GM23338 (cell line): Measurements from ENCODE around the gene NUDT9. TPM values are rescaled to one million over a fixed set of nuclear protein-coding genes. Genes with fewer than 3 reads are reported as not detected.
A peak's percentile ranks its signal among the peaks of the same experiment; 100 is the strongest.

Experiments
- ATAC-seq: fragments of 200-7000 bp; cut with Tn5 transposase; 3 replicates; pipeline ENCODE4 v1.9.1; 2020
- DNase-seq: peaks from one replicate; pipeline ENCODE4 v3.0.0-alpha.2; 2015; ENCODE audit warnings: low spot score
- H2AFZ ChIP-seq: fragments of 200-600 bp; sonication (generic); 2 replicates; pipeline ENCODE4 v1.8.0; 2016; ENCODE audit warnings: antibody characterized with exemption, mild to moderate bottlenecking, moderate library complexity
- H3F3A ChIP-seq: fragments of 200-600 bp; sonication (generic); replicated peaks from 2 replicates; pipeline ENCODE4 v1.8.0; 2017; ENCODE audit warnings: antibody characterized with exemption, mixed run types, low read depth
- H3K27ac ChIP-seq: fragments of 200-600 bp; sonication (generic); 2 replicates; pipeline ENCODE4 v1.6.1; 2016; ENCODE audit warnings: low read depth
- H3K27me3 ChIP-seq: fragments of 200-600 bp; sonication (generic); 2 replicates; pipeline ENCODE4 v1.8.0; 2016; ENCODE audit warnings: mild to moderate bottlenecking, mixed run types, moderate library complexity; ENCODE audit not compliant: insufficient read depth
- H3K36me3 ChIP-seq: fragments of 200-600 bp; sonication (generic); 2 replicates; pipeline ENCODE4 v1.8.0; 2016; ENCODE audit warnings: mild to moderate bottlenecking; ENCODE audit not compliant: insufficient read depth
- H3K4me1 ChIP-seq: fragments of 200-600 bp; sonication (generic); 2 replicates; pipeline ENCODE4 v1.8.0; 2016; ENCODE audit warnings: mild to moderate bottlenecking, moderate library complexity; ENCODE audit not compliant: insufficient read depth
- H3K4me2 ChIP-seq: fragments of 200-600 bp; sonication (generic); 2 replicates; pipeline ENCODE4 v1.7.1; 2017; ENCODE audit warnings: mixed run types
- H3K4me3 ChIP-seq: fragments of 200-600 bp; sonication (generic); 2 replicates; pipeline ENCODE4 v1.6.1; 2016; ENCODE audit warnings: mixed run types
- H3K79me2 ChIP-seq: fragments of 200-600 bp; sonication (generic); replicated peaks from 2 replicates; pipeline ENCODE4 v1.8.0; 2017; ENCODE audit warnings: mild to moderate bottlenecking; ENCODE audit not compliant: insufficient read depth
- H3K9me2 ChIP-seq: fragments of 200-600 bp; sonication (generic); 2 replicates; pipeline ENCODE4 v1.8.0; 2017; ENCODE audit not compliant: insufficient read depth
- H4K20me1 ChIP-seq: fragments of 200-600 bp; sonication (generic); replicated peaks from 2 replicates; pipeline ENCODE4 v1.8.0; 2017; ENCODE audit warnings: mild to moderate bottlenecking; ENCODE audit not compliant: insufficient read depth
- H3K27ac Mint-ChIP-seq: 2 replicates; pipeline ENCODE4 v1.8.0; 2020; ENCODE audit warnings: inconsistent platforms, mild to moderate bottlenecking, moderate library complexity, mixed read lengths
- H3K27me3 Mint-ChIP-seq: 3 replicates; pipeline ENCODE4 v1.8.0; 2022; ENCODE audit warnings: low read depth, mild to moderate bottlenecking, moderate library complexity, mixed read lengths, inconsistent platforms; ENCODE audit not compliant: insufficient read depth, poor library complexity
- H3K36me3 Mint-ChIP-seq: 3 replicates; pipeline ENCODE4 v1.8.0; 2021; ENCODE audit warnings: low read depth, mild to moderate bottlenecking, inconsistent platforms, moderate library complexity, mixed read lengths
- H3K4me1 Mint-ChIP-seq: 3 replicates; pipeline ENCODE4 v1.8.0; 2020; ENCODE audit warnings: mild to moderate bottlenecking, inconsistent platforms, mixed read lengths
- H3K4me3 Mint-ChIP-seq: 3 replicates; pipeline ENCODE4 v1.8.0; 2021; ENCODE audit warnings: moderate library complexity, mild to moderate bottlenecking, inconsistent platforms, mixed read lengths
- H3K9me3 Mint-ChIP-seq: 3 replicates; pipeline ENCODE4 v1.8.0; 2020; ENCODE audit warnings: moderate library complexity, mild to moderate bottlenecking, inconsistent platforms, mixed read lengths
- CREB1 ChIP-seq: fragments of 250-450 bp; sonication (Bioruptor Pico); IDR thresholded peaks from 2 replicates; pipeline ENCODE4 v1.5.0; 2020; ENCODE audit warnings: low read depth, mild to moderate bottlenecking, moderate library complexity
- EZH2 ChIP-seq: fragments of 200-600 bp; sonication (generic); IDR thresholded peaks from one replicate; pipeline ENCODE4 v1.8.0; 2017; ENCODE audit warnings: antibody characterized with exemption, mild to moderate bottlenecking, low read depth; ENCODE audit not compliant: unreplicated experiment
- EZH2phosphoT487 ChIP-seq: fragments of 200-600 bp; sonication (generic); IDR thresholded peaks from one replicate; pipeline ENCODE4 v1.8.1; 2018; ENCODE audit warnings: antibody characterized with exemption; ENCODE audit not compliant: unreplicated experiment
- JUNB ChIP-seq: IDR thresholded peaks from one replicate; pipeline ENCODE4 v1.6.1; 2016; ENCODE audit warnings: antibody characterized with exemption; ENCODE audit not compliant: unreplicated experiment
- NANOG ChIP-seq: IDR thresholded peaks from 2 replicates; pipeline ENCODE4 v1.6.1; 2016; ENCODE audit warnings: antibody characterized with exemption, borderline replicate concordance
- POLR2AphosphoS5 ChIP-seq: IDR thresholded peaks from 2 replicates; pipeline ENCODE4 v1.6.1; 2016; ENCODE audit warnings: antibody characterized with exemption, low read depth
- STAT1 ChIP-seq: IDR thresholded peaks from one replicate; pipeline ENCODE4 v1.6.1; 2016; ENCODE audit warnings: antibody characterized with exemption; ENCODE audit not compliant: unreplicated experiment
- ZNF114 ChIP-seq: fragments of 250-450 bp; sonication (Bioruptor Pico); IDR thresholded peaks from 2 replicates; pipeline ENCODE4 v1.5.0; 2020; ENCODE audit warnings: mild to moderate bottlenecking, moderate library complexity
- ZNF331 ChIP-seq: fragments of 250-450 bp; sonication (Bioruptor Pico); IDR thresholded peaks from 2 replicates; pipeline ENCODE4 v1.5.0; 2020; ENCODE audit warnings: low read depth, mild to moderate bottlenecking, moderate library complexity
- polyA plus RNA-seq: library from polyadenylated mRNA; unstranded; fragments of >200 nt; fragmentation: Nextera tagmentation; extraction: Ambion mirVana; gene quantifications from 2 replicates; pipeline ENCODE4 v1.2.1, GENCODE V29; 2016
- total RNA-seq: library from RNA; depleted of rRNA; stranded (reverse); fragments of >200 nt; shearing (Covaris generic); gene quantifications from 2 replicates; pipeline ENCODE4 v1.2.3, GENCODE V29; 2014
- TF ChIP-seq, protein P1 (sequence below): IDR thresholded peaks from 2 replicates; pipeline ENCODE4 v1.6.1; 2016; ENCODE audit warnings: antibody characterized with exemption
- TF ChIP-seq, protein P2 (sequence below): IDR thresholded peaks from one replicate; pipeline ENCODE4 v1.6.1; 2018; ENCODE audit warnings: antibody characterized with exemption; ENCODE audit not compliant: unreplicated experiment
- TF ChIP-seq, protein P3 (sequence below), 2 experiments: fragments of 200-600 bp in 1 of 2; sonication (generic) in 1 of 2; conservative IDR thresholded peaks; 2 replicates each; pipeline versions ENCODE4 v1.5.1 to v1.6.1; 2016 to 2017; ENCODE audit warnings: antibody characterized with exemption in 2 of 2, low read depth in 2 of 2, mild to moderate bottlenecking in 2 of 2, moderate library complexity in 1 of 2
- TF ChIP-seq, protein P4 (sequence below): fragments of 250-450 bp; sonication (Bioruptor Pico); IDR thresholded peaks from 2 replicates; pipeline ENCODE4 v1.5.0; 2020; ENCODE audit warnings: mild to moderate bottlenecking, moderate library complexity

NUDT9 gene
- total and polyA plus RNA-seq, 2 experiments from 2014 or later, result 22.9 to 43.4 TPM

DNA sequence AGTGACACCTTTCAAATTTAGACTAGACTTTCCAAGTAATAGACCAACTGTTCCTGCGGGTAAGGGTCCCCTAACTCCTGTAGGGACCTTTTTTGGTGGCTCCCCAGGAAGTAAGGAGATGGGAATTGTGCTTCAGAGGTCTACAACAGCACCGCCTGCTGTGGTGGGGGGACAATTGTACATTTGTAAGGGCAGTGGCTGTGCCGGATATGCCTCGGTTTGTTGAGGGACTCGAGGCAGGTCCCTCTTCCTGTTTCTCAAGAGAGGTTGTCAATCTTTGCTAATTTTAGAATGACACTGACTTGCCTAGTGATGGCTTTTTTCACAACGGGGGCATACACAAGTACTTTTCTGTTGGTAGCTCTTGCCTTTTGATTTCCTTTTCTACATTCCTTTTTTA, 15.9 kb upstream of the NUDT9 start:
- H3K79me2 ChIP-seq, result no peaks in the 10 kb centered on the region
- H3K27me3 Mint-ChIP-seq, result peaks cover 6% of the 10 kb centered on the region
- H3K4me3 Mint-ChIP-seq, result no peak overlapping the region
- no peaks in the 10 kb centered on the region for H4K20me1 ChIP-seq
- no peaks in the 10 kb centered on the region; the same call in 1 of the 2 replicates for H3K4me1 ChIP-seq
- no peaks in the 10 kb centered on the region for H3K36me3 ChIP-seq
- H3K4me3 ChIP-seq, result no peak overlapping the region
- H3K27me3 ChIP-seq, result no peaks in the 10 kb centered on the region
- H3F3A ChIP-seq, result no peaks in the 10 kb centered on the region
- peaks cover 13% of the 10 kb centered on the region; the same call in 2 of the 3 replicates for H3K9me3 Mint-ChIP-seq
- peaks cover 7% of the 10 kb centered on the region; the same call in 2 of the 3 replicates for H3K36me3 Mint-ChIP-seq
- H3K4me1 Mint-ChIP-seq, result peaks cover 22% of the 10 kb centered on the region
- peak overlapping the region; percentile 23; the same call in 1 of the 2 replicates for H2AFZ ChIP-seq
- H3K4me2 ChIP-seq, result no peak overlapping the region
- no peak for DNase-seq
- no peaks in the 10 kb centered on the region for H3K9me2 ChIP-seq
- ATAC-seq, result no peak
- no peak overlapping the region for H3K27ac ChIP-seq
- no peak overlapping the region for H3K27ac Mint-ChIP-seq
- TF ChIP-seq, protein P1, sequence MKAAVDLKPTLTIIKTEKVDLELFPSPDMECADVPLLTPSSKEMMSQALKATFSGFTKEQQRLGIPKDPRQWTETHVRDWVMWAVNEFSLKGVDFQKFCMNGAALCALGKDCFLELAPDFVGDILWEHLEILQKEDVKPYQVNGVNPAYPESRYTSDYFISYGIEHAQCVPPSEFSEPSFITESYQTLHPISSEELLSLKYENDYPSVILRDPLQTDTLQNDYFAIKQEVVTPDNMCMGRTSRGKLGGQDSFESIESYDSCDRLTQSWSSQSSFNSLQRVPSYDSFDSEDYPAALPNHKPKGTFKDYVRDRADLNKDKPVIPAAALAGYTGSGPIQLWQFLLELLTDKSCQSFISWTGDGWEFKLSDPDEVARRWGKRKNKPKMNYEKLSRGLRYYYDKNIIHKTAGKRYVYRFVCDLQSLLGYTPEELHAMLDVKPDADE, result no peak
- TF ChIP-seq EZH2phosphoT487, result no peak
- TF ChIP-seq POLR2AphosphoS5, result no peak
- TF ChIP-seq CREB1 (CRISPR knock-in tag), result no peak
- TF ChIP-seq, protein P2, sequence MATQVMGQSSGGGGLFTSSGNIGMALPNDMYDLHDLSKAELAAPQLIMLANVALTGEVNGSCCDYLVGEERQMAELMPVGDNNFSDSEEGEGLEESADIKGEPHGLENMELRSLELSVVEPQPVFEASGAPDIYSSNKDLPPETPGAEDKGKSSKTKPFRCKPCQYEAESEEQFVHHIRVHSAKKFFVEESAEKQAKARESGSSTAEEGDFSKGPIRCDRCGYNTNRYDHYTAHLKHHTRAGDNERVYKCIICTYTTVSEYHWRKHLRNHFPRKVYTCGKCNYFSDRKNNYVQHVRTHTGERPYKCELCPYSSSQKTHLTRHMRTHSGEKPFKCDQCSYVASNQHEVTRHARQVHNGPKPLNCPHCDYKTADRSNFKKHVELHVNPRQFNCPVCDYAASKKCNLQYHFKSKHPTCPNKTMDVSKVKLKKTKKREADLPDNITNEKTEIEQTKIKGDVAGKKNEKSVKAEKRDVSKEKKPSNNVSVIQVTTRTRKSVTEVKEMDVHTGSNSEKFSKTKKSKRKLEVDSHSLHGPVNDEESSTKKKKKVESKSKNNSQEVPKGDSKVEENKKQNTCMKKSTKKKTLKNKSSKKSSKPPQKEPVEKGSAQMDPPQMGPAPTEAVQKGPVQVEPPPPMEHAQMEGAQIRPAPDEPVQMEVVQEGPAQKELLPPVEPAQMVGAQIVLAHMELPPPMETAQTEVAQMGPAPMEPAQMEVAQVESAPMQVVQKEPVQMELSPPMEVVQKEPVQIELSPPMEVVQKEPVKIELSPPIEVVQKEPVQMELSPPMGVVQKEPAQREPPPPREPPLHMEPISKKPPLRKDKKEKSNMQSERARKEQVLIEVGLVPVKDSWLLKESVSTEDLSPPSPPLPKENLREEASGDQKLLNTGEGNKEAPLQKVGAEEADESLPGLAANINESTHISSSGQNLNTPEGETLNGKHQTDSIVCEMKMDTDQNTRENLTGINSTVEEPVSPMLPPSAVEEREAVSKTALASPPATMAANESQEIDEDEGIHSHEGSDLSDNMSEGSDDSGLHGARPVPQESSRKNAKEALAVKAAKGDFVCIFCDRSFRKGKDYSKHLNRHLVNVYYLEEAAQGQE, result no peak
- TF ChIP-seq, protein P3, sequence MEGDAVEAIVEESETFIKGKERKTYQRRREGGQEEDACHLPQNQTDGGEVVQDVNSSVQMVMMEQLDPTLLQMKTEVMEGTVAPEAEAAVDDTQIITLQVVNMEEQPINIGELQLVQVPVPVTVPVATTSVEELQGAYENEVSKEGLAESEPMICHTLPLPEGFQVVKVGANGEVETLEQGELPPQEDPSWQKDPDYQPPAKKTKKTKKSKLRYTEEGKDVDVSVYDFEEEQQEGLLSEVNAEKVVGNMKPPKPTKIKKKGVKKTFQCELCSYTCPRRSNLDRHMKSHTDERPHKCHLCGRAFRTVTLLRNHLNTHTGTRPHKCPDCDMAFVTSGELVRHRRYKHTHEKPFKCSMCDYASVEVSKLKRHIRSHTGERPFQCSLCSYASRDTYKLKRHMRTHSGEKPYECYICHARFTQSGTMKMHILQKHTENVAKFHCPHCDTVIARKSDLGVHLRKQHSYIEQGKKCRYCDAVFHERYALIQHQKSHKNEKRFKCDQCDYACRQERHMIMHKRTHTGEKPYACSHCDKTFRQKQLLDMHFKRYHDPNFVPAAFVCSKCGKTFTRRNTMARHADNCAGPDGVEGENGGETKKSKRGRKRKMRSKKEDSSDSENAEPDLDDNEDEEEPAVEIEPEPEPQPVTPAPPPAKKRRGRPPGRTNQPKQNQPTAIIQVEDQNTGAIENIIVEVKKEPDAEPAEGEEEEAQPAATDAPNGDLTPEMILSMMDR (conservative IDR thresholded peaks at IDR 0.05; ENCODE audit: low read depth in 2 of 2), result no peak
- TF ChIP-seq ZNF114 (CRISPR knock-in tag), result no peak
- no peak for TF ChIP-seq JUNB
- no peak for TF ChIP-seq NANOG
- TF ChIP-seq, protein P4, sequence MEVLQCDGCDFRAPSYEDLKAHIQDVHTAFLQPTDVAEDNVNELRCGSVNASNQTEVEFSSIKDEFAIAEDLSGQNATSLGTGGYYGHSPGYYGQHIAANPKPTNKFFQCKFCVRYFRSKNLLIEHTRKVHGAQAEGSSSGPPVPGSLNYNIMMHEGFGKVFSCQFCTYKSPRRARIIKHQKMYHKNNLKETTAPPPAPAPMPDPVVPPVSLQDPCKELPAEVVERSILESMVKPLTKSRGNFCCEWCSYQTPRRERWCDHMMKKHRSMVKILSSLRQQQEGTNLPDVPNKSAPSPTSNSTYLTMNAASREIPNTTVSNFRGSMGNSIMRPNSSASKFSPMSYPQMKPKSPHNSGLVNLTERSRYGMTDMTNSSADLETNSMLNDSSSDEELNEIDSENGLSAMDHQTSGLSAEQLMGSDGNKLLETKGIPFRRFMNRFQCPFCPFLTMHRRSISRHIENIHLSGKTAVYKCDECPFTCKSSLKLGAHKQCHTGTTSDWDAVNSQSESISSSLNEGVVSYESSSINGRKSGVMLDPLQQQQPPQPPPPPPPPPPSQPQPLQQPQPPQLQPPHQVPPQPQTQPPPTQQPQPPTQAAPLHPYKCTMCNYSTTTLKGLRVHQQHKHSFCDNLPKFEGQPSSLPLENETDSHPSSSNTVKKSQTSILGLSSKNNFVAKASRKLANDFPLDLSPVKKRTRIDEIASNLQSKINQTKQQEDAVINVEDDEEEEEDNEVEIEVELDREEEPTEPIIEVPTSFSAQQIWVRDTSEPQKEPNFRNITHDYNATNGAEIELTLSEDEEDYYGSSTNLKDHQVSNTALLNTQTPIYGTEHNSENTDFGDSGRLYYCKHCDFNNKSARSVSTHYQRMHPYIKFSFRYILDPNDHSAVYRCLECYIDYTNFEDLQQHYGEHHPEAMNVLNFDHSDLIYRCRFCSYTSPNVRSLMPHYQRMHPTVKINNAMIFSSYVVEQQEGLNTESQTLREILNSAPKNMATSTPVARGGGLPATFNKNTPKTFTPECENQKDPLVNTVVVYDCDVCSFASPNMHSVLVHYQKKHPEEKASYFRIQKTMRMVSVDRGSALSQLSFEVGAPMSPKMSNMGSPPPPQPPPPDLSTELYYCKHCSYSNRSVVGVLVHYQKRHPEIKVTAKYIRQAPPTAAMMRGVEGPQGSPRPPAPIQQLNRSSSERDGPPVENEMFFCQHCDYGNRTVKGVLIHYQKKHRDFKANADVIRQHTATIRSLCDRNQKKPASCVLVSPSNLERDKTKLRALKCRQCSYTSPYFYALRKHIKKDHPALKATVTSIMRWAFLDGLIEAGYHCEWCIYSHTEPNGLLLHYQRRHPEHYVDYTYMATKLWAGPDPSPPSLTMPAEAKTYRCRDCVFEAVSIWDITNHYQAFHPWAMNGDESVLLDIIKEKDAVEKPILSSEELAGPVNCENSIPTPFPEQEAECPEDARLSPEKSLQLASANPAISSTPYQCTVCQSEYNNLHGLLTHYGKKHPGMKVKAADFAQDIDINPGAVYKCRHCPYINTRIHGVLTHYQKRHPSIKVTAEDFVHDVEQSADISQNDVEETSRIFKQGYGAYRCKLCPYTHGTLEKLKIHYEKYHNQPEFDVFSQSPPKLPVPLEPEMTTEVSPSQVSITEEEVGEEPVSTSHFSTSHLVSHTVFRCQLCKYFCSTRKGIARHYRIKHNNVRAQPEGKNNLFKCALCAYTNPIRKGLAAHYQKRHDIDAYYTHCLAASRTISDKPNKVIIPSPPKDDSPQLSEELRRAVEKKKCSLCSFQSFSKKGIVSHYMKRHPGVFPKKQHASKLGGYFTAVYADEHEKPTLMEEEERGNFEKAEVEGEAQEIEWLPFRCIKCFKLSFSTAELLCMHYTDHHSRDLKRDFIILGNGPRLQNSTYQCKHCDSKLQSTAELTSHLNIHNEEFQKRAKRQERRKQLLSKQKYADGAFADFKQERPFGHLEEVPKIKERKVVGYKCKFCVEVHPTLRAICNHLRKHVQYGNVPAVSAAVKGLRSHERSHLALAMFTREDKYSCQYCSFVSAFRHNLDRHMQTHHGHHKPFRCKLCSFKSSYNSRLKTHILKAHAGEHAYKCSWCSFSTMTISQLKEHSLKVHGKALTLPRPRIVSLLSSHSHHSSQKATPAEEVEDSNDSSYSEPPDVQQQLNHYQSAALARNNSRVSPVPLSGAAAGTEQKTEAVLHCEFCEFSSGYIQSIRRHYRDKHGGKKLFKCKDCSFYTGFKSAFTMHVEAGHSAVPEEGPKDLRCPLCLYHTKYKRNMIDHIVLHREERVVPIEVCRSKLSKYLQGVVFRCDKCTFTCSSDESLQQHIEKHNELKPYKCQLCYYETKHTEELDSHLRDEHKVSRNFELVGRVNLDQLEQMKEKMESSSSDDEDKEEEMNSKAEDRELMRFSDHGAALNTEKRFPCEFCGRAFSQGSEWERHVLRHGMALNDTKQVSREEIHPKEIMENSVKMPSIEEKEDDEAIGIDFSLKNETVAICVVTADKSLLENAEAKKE (CRISPR knock-in tag), result no peak
- TF ChIP-seq STAT1, result no peak
- TF ChIP-seq EZH2, result no peak
- TF ChIP-seq ZNF331, result no peak
